Stomach (tissue), 9 donors: Measurements from ENCODE around the gene ADH5. TPM values are rescaled to one million over a fixed set of nuclear protein-coding genes. Genes with fewer than 3 reads are reported as not detected.

Experiments
- DNase-seq, 2 donors: peaks; one replicate each; pipeline versions ENCODE4 v3.0.0 to v3.0.0-alpha.2; 2013 to 2019
- H3K27ac ChIP-seq, 5 donors: fragments of 200-600 bp in 4 of 5; sonication (generic) in 4 of 5; one replicate each; pipeline ENCODE4 v1.5.1; 2013 to 2019; ENCODE audit warnings: mild to moderate bottlenecking in 1 of 5, moderate library complexity in 1 of 5
- H3K27me3 ChIP-seq, 3 donors: fragments of 200-600 bp; sonication (generic); one replicate each; pipeline ENCODE4 v1.5.1; 2017 to 2019; ENCODE audit warnings: mixed run types in 1 of 3
- H3K36me3 ChIP-seq, 4 donors: fragments of 200-600 bp; sonication (generic); 1 replicate in 3 of 4; 2 replicates in 1 of 4; pipeline ENCODE4 v1.5.1; 2016 to 2019
- H3K4me1 ChIP-seq, 4 donors: fragments of 200-600 bp; sonication (generic); one replicate each; pipeline ENCODE4 v1.5.1; 2016 to 2019
- H3K4me3 ChIP-seq, 4 donors: fragments of 200-600 bp; sonication (generic) in 3 of 4; one replicate each; pipeline ENCODE4 v1.5.1; 2016 to 2019; ENCODE audit warnings: mild to moderate bottlenecking in 1 of 4
- H3K9me3 ChIP-seq, 4 donors: fragments of 200-600 bp; sonication (generic); one replicate each; pipeline ENCODE4 v1.5.1; 2016 to 2019
- CTCF ChIP-seq, 7 experiments: fragments of 450-650 bp in 4 of 7; fragments of 200-600 bp in 3 of 7; sonication (generic) in 3 of 7; IDR thresholded peaks; one replicate each; pipeline ENCODE4 v1.5.1; 2016 to 2019; ENCODE audit warnings: antibody characterized with exemption in 7 of 7, control low read depth in 2 of 7, mild to moderate bottlenecking in 1 of 7
- EP300 ChIP-seq: sonication (generic); formaldehyde crosslinking; IDR thresholded peaks from one replicate; pipeline ENCODE4 v1.6.1; 2017; ENCODE audit warnings: antibody characterized with exemption
- POLR2A ChIP-seq, 4 donors: fragments of 450-650 bp; IDR thresholded peaks; one replicate each; pipeline ENCODE4 v1.6.1; 2016; ENCODE audit warnings: antibody characterized with exemption in 4 of 4, control low read depth in 2 of 4, mild to moderate bottlenecking in 1 of 4, moderate library complexity in 1 of 4
- POLR2AphosphoS5 ChIP-seq, 3 donors: sonication (generic); formaldehyde crosslinking; IDR thresholded peaks; one replicate each; pipeline ENCODE4 v1.6.1; 2016; ENCODE audit warnings: antibody characterized with exemption in 3 of 3
- WGBS, 5 donors: extraction: QIAGEN DNeasy Blood & Tissue Kit in 3 of 5; methylation state at CpG; one replicate each; pipeline versions ENCODE4 v1.1.5 to v1.1.7; 2013 to 2018; 5-methylcytosine and 5-hydroxymethylcytosine counted together
- intact Hi-C: fragments of 100-400 bp; cut with DNase I; formaldehyde crosslinking; loops from one replicate; pipeline ENCODE4 v1.15.1; 2023; ENCODE audit warnings: low total_unique reads
- polyA plus RNA-seq, 3 donors: library from polyadenylated mRNA; stranded (reverse); fragments of 200-250 nt; gene quantifications; one replicate each; pipeline ENCODE4 v1.2.3, GENCODE V29; 2013
- total RNA-seq, 5 donors: library from RNA; depleted of rRNA; stranded (reverse); fragments of >200 nt; gene quantifications; one replicate each; pipeline versions ENCODE4 v1.1.0 to v1.2.3, GENCODE V29; 2014 to 2016
- donor health status: healthy with polysubstance abuse.
- donor health status: Bipolar disorder and iron deficiency.
- donor health status: healthy.

The ADH5 gene
- total and polyA plus RNA-seq, 8 donors: 63.0 to 162 (median 136) TPM

GRCh38 chr4:99054428-99054994 is 34.1 kb downstream of the ADH5 start:
- intact Hi-C loops: loop anchor here (10.0 kb wide), 1 partner anchor 60 kb away; the partner anchor contains the start of gene METAP1
- no peak for DNase-seq
- H3K27me3 ChIP-seq: no peaks in the 10 kb centered on the region
- H3K4me3 ChIP-seq: no peak overlapping the region
- 80 to 89% (median 85%) methylated on average over 3 of the region's 3 CpGs for WGBS, 5 donors
- TF ChIP-seq POLR2A (IDR thresholded peaks at IDR 0.05) (no peak), POLR2AphosphoS5 (IDR thresholded peaks at IDR 0.05) (no peak), CTCF (IDR thresholded peaks at IDR 0.05) (no peak), EP300 (no peak)
- no peak overlapping the region for H3K27ac ChIP-seq
- peaks cover 10 to 65% (median 58%) of the 10 kb centered on the region in 4 donors for H3K36me3 ChIP-seq
- H3K4me1 ChIP-seq: peaks cover 0 to 12% (median 5%) of the 10 kb centered on the region in 4 donors
- no peaks in the 10 kb centered on the region for H3K9me3 ChIP-seq

- intact Hi-C loops: loop anchor here (10.0 kb wide), 1 partner anchor 58 kb away; the partner anchor contains the start of gene METAP1
- H3K9me3 ChIP-seq: no peaks in the 10 kb centered on the region
- peaks cover 11 to 71% (median 61%) of the 10 kb centered on the region in 4 donors for H3K36me3 ChIP-seq
- TF ChIP-seq POLR2AphosphoS5 (IDR thresholded peaks at IDR 0.05) (no peak), POLR2A (IDR thresholded peaks at IDR 0.05) (no peak), CTCF (IDR thresholded peaks at IDR 0.05) (no peak), EP300 (no peak)
- no peaks in the 10 kb centered on the region for H3K27me3 ChIP-seq
- H3K4me1 ChIP-seq: peaks cover 0 to 12% (median 5%) of the 10 kb centered on the region in 4 donors
- no peak overlapping the region for H3K27ac ChIP-seq
- H3K4me3 ChIP-seq: no peak overlapping the region
- DNase-seq: no peak
These were observed 35.7 kb downstream of the ADH5 start for GRCh38 chr4:99052902-99053301.

GRCh38 chr4:99047710-99048109 is 40.9 kb downstream of the ADH5 start:
- DNase-seq: no peak
- Histone ChIP-seq H3K27ac (no peak overlapping the region), H3K27me3 (no peaks in the 10 kb centered on the region), H3K9me3 (no peaks in the 10 kb centered on the region), H3K4me1 (no peaks in the 10 kb centered on the region), H3K36me3 (peaks cover 10 to 77% (median 76%) of the 10 kb centered on the region in 4 donors), H3K4me3 (no peak overlapping the region)
- TF ChIP-seq CTCF (IDR thresholded peaks at IDR 0.05) (no peak), POLR2AphosphoS5 (IDR thresholded peaks at IDR 0.05) (no peak), EP300 (no peak), POLR2A (IDR thresholded peaks at IDR 0.05) (no peak)
- 82 to 92% (median 90%) methylated on average over 2 of the region's 2 CpGs for WGBS, 5 donors
- intact Hi-C loops: no loop called here

GRCh38 chr4:99043346-99043745 is 45.2 kb downstream of the ADH5 start:
- H3K27ac ChIP-seq: no peak overlapping the region
- peaks cover 0 to 52% (median 45%) of the 10 kb centered on the region in 4 donors for H3K36me3 ChIP-seq
- H3K27me3 ChIP-seq: no peaks in the 10 kb centered on the region
- no peaks in the 10 kb centered on the region for H3K4me1 ChIP-seq
- peaks cover 0 to under 1% (median 0%) of the 10 kb centered on the region in 4 donors for H3K9me3 ChIP-seq
- TF ChIP-seq POLR2A (IDR thresholded peaks at IDR 0.05) (no peak), POLR2AphosphoS5 (IDR thresholded peaks at IDR 0.05) (no peak), CTCF (IDR thresholded peaks at IDR 0.05) (no peak), EP300 (no peak)
- no peak overlapping the region for H3K4me3 ChIP-seq
- 53 to 63% (median 56%) methylated on average over 2 of the region's 2 CpGs for WGBS, 5 donors
- DNase-seq: peak in 1 of 2 donors; percentile 30
- intact Hi-C loops: no loop called here
